Upper lobe of left lung (tissue), 4 donors: Measurements from ENCODE around the gene MGAT4B.

Source experiments
- EP300 ChIP-seq, 4 donors: sonication (generic); formaldehyde crosslinking; IDR thresholded peaks; one replicate each; pipeline ENCODE4 v1.5.1; 2017; ENCODE audit warnings: antibody characterized with exemption in 4 of 4, control low read depth in 2 of 4
- POLR2A ChIP-seq, 4 donors: fragments of 450-650 bp; IDR thresholded peaks; one replicate each; pipeline ENCODE4 v1.5.1; 2016 to 2017; ENCODE audit warnings: antibody characterized with exemption in 4 of 4, mild to moderate bottlenecking in 2 of 4
- POLR2AphosphoS5 ChIP-seq, 2 donors: sonication (generic); formaldehyde crosslinking; IDR thresholded peaks; one replicate each; pipeline ENCODE4 v1.5.1; 2017; ENCODE audit warnings: antibody characterized with exemption in 2 of 2
- TF ChIP-seq, protein P1 (sequence below), 6 experiments: fragments of 450-650 bp in 4 of 6; fragments of 200-600 bp in 2 of 6; sonication (generic) in 2 of 6; IDR thresholded peaks; one replicate each; pipeline ENCODE4 v1.5.1; 2016 to 2019; ENCODE audit warnings: antibody characterized with exemption in 6 of 6

GRCh38 chr5:179792612-179793467 is 13.8 kb downstream of the MGAT4B start:
- TF ChIP-seq POLR2AphosphoS5 (IDR thresholded peaks at IDR 0.05) (no peak), POLR2A (IDR thresholded peaks at IDR 0.05) (no peak), EP300 (IDR thresholded peaks at IDR 0.05) (no peak)
- TF ChIP-seq, protein P1, sequence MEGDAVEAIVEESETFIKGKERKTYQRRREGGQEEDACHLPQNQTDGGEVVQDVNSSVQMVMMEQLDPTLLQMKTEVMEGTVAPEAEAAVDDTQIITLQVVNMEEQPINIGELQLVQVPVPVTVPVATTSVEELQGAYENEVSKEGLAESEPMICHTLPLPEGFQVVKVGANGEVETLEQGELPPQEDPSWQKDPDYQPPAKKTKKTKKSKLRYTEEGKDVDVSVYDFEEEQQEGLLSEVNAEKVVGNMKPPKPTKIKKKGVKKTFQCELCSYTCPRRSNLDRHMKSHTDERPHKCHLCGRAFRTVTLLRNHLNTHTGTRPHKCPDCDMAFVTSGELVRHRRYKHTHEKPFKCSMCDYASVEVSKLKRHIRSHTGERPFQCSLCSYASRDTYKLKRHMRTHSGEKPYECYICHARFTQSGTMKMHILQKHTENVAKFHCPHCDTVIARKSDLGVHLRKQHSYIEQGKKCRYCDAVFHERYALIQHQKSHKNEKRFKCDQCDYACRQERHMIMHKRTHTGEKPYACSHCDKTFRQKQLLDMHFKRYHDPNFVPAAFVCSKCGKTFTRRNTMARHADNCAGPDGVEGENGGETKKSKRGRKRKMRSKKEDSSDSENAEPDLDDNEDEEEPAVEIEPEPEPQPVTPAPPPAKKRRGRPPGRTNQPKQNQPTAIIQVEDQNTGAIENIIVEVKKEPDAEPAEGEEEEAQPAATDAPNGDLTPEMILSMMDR (IDR thresholded peaks at IDR 0.05) = no peak
